Muscle layer of colon (tissue), 2 donors: ENCODE results near the gene ZNF107.
"Not testable (repeated sequence)": the region's sequence is repeated elsewhere in the genome, so short reads cannot be mapped to it uniquely, and the experiment has no call there.

Experiments
- H3K27ac ChIP-seq: one replicate; pipeline ENCODE4 v1.7.0; 2013; ENCODE audit warnings: low read depth, mild to moderate bottlenecking, low read length, moderate library complexity
- H3K27me3 ChIP-seq, 2 donors: one replicate each; pipeline ENCODE4 v1.7.0; 2013; ENCODE audit warnings: low read length in 2 of 2, mild to moderate bottlenecking in 2 of 2; ENCODE audit not compliant: insufficient read depth in 2 of 2, control insufficient read depth in 1 of 2
- H3K36me3 ChIP-seq: one replicate; pipeline ENCODE4 v1.7.0; 2013; ENCODE audit warnings: mild to moderate bottlenecking, low read length; ENCODE audit not compliant: insufficient read depth
- H3K4me1 ChIP-seq: one replicate; pipeline ENCODE4 v1.7.0; 2013; ENCODE audit warnings: mild to moderate bottlenecking, low read length; ENCODE audit not compliant: insufficient read depth
- H3K4me3 ChIP-seq, 2 donors: one replicate each; pipeline ENCODE4 v1.7.0; 2013; ENCODE audit warnings: low read length in 2 of 2, low read depth in 1 of 2, mild to moderate bottlenecking in 1 of 2, moderate library complexity in 1 of 2
- H3K9ac ChIP-seq: one replicate; pipeline ENCODE4 v1.7.0; 2013; ENCODE audit warnings: low read length
- H3K9me3 ChIP-seq: one replicate; pipeline ENCODE4 v1.7.0; 2013; ENCODE audit warnings: mild to moderate bottlenecking, low read length
- donor health status: abdominal sarcoma.
- donor health status: Adenocarcinoma of cecum.

The ZNF107 gene

GRCh38 chr7:64651632-64652165 is 14.2 kb upstream of the ZNF107 start:
- H3K4me3 ChIP-seq, result no peak overlapping the region
- H3K36me3 ChIP-seq, result no peaks in the 10 kb centered on the region
- H3K4me1 ChIP-seq, result no peaks in the 10 kb centered on the region
- H3K9me3 ChIP-seq, result no peaks in the 10 kb centered on the region
- no peaks in the 10 kb centered on the region for H3K27me3 ChIP-seq
- no peak overlapping the region for H3K27ac ChIP-seq
- H3K9ac ChIP-seq, result no peak overlapping the region

- Histone ChIP-seq H3K27ac (no peak overlapping the region), H3K4me3 (no peak overlapping the region), H3K36me3 (no peaks in the 10 kb centered on the region), H3K4me1 (no peaks in the 10 kb centered on the region), H3K9me3 (no peaks in the 10 kb centered on the region), H3K27me3 (no peaks in the 10 kb centered on the region), H3K9ac (no peak overlapping the region)
These were observed 12.1 kb upstream of the ZNF107 start for GRCh38 chr7:64653721-64654401.

- no peaks in the 10 kb centered on the region for H3K4me1 ChIP-seq
- H3K9me3 ChIP-seq, result no peaks in the 10 kb centered on the region
- no peak overlapping the region for H3K9ac ChIP-seq
- no peaks in the 10 kb centered on the region for H3K36me3 ChIP-seq
- H3K27ac ChIP-seq, result no peak overlapping the region
- H3K27me3 ChIP-seq, result no peaks in the 10 kb centered on the region
- H3K4me3 ChIP-seq, result no peak overlapping the region
These were observed 11.0 kb upstream of the ZNF107 start for GRCh38 chr7:64654796-64655548.

GRCh38 chr7:64655811-64656210 is 10.1 kb upstream of the ZNF107 start:
- Histone ChIP-seq H3K4me3 (no peak overlapping the region), H3K4me1 (no peaks in the 10 kb centered on the region), H3K27ac (no peak overlapping the region), H3K9me3 (no peaks in the 10 kb centered on the region), H3K27me3 (no peaks in the 10 kb centered on the region), H3K9ac (no peak overlapping the region), H3K36me3 (no peaks in the 10 kb centered on the region)

GRCh38 chr7:64656489-64656888 is 9.4 kb upstream of the ZNF107 start:
- no peaks in the 10 kb centered on the region for H3K9me3 ChIP-seq
- H3K4me1 ChIP-seq, result no peaks in the 10 kb centered on the region
- H3K9ac ChIP-seq, result no peak overlapping the region
- no peaks in the 10 kb centered on the region for H3K27me3 ChIP-seq
- H3K36me3 ChIP-seq, result no peaks in the 10 kb centered on the region
- H3K27ac ChIP-seq, result no peak overlapping the region
- no peak overlapping the region for H3K4me3 ChIP-seq

- H3K9ac ChIP-seq, H3K4me3 ChIP-seq, H3K36me3 ChIP-seq, H3K4me1 ChIP-seq, H3K27ac ChIP-seq, H3K9me3 ChIP-seq, H3K27me3 ChIP-seq: not testable (repeated sequence)
These were observed 3.8 kb upstream of the ZNF107 start for GRCh38 chr7:64662091-64662490.

- Histone ChIP-seq H3K9me3 (no peaks in the 10 kb centered on the region), H3K27me3 (no peaks in the 10 kb centered on the region), H3K4me1 (peaks cover 7% of the 10 kb centered on the region), H3K4me3 (peak overlapping the region; percentile 67 to 71), H3K27ac (no peak overlapping the region), H3K9ac (no peak overlapping the region), H3K36me3 (no peaks in the 10 kb centered on the region)
These were observed 724 bp downstream of the ZNF107 start for GRCh38 chr7:64666663-64667050.

- no peaks in the 10 kb centered on the region for H3K36me3 ChIP-seq
- H3K9me3 ChIP-seq, result no peaks in the 10 kb centered on the region
- H3K27me3 ChIP-seq, result no peaks in the 10 kb centered on the region
- no peak overlapping the region for H3K9ac ChIP-seq
- H3K4me1 ChIP-seq, result peaks cover 7% of the 10 kb centered on the region
- no peak overlapping the region for H3K4me3 ChIP-seq
- no peak overlapping the region for H3K27ac ChIP-seq
These were observed 1.4 kb downstream of the ZNF107 start for GRCh38 chr7:64667311-64667710.

GRCh38 chr7:64672414-64672813 is 6.5 kb downstream of the ZNF107 start:
- peaks cover 2% of the 10 kb centered on the region for H3K4me1 ChIP-seq
- H3K9me3 ChIP-seq, result no peaks in the 10 kb centered on the region
- no peak overlapping the region for H3K9ac ChIP-seq
- H3K27ac ChIP-seq, result no peak overlapping the region
- no peaks in the 10 kb centered on the region for H3K27me3 ChIP-seq
- no peak overlapping the region for H3K4me3 ChIP-seq
- H3K36me3 ChIP-seq, result no peaks in the 10 kb centered on the region

- Histone ChIP-seq H3K27ac (no peak overlapping the region), H3K9me3 (no peaks in the 10 kb centered on the region), H3K36me3 (peaks cover 28% of the 10 kb centered on the region), H3K4me1 (no peaks in the 10 kb centered on the region), H3K9ac (no peak overlapping the region), H3K4me3 (no peak overlapping the region), H3K27me3 (no peaks in the 10 kb centered on the region)
These were observed 19.2 kb downstream of the ZNF107 start for GRCh38 chr7:64685091-64685490.

GRCh38 chr7:64685741-64686140 is 19.8 kb downstream of the ZNF107 start:
- peaks cover 28% of the 10 kb centered on the region for H3K36me3 ChIP-seq
- H3K4me1 ChIP-seq, result no peaks in the 10 kb centered on the region
- no peak overlapping the region for H3K27ac ChIP-seq
- no peak overlapping the region for H3K4me3 ChIP-seq
- no peaks in the 10 kb centered on the region for H3K9me3 ChIP-seq
- no peaks in the 10 kb centered on the region for H3K27me3 ChIP-seq
- no peak overlapping the region for H3K9ac ChIP-seq
